GM19468 (cell line): ENCODE data around the gene TMPRSS11A.
A peak's percentile ranks its signal among the peaks of the same experiment; 100 is the strongest.

Experiments used
- ATAC-seq: cut with Tn5 transposase; IDR thresholded peaks from one replicate; pipeline ENCODE4 v1.9.1; 2021; ENCODE audit warnings: mild to moderate bottlenecking, moderate library complexity, moderate number of reproducible peaks; ENCODE audit not compliant: unreplicated experiment; ENCODE audit errors: extremely low read depth

Gene TMPRSS11A

DNA sequence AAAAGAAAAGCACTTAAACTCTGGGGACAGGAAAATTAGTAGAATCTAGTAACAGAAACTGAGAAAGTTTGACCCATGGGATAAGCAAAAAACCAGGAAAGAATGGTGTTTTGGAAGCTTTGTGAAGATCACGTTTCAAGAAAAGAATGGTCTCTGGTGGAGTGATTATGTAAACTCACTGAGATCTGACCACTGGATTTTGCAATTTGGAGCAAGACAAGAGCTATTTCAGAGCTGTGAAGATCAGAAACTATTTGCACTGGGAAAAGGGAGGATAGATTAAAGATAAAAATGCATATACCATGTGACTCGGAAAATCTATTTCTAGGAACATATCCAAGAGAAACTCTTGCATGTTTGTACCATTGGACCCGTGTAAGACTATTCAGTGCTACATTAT lies 83.8 kb downstream of the TMPRSS11A start:
- no peak for ATAC-seq

DNA sequence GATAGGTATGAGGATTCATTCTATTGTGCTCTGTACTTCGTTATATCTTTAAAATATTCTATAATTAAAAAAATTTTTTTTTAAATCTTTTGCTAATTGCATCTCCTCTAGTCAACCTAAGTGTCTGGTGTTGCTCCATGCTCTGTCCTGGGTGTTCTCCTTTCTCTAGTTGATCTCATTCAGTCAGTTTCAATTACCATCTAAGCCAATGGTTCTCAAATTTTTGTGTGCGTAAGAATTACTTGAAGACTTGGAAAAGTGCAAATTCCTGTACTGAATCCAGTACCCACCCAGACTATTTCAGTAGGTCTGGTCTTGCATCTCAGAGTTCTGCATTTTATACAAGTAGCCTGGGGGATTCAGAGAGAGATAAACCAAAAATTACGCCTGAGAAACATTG lies 86.2 kb downstream of the TMPRSS11A start:
- no peak for ATAC-seq

DNA sequence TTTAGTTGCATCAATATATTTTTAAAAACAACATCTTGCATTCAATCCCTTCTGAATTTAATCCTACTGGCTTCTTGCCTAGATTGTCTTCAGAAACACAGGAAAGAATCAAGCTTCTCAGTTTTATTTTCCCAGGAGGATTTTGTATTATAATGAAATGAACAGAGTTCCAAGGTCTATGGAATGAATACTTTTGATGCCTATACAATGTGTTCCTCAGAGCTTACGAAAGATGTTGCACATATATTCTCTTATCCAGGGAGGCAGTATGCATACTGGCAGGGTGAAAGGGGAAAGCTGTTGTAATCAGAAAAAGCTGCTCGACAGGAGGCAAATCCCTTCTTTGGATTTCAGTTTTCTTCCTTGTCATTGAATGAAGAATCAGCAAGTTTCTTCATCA lies 88.3 kb downstream of the TMPRSS11A start:
- ATAC-seq = no peak

DNA sequence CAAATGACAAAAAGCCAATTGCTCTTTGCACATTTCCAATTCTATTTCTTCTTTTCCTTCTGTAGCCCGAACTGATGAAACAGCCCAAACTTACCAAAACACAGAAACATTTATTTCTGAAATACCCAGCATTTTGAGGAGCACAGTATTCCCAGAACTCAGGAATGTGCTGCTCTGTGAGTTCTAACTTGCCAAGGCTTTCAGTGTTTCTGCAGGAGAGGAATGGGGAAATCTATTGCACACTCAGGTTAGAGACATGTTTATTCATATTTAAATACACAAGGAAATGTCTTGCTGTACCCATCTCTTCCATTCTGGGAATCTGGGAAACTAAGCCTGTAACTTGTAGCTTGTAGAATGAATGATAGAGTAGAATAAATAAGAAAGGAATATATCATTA lies 90.2 kb downstream of the TMPRSS11A start:
- no peak for ATAC-seq

DNA sequence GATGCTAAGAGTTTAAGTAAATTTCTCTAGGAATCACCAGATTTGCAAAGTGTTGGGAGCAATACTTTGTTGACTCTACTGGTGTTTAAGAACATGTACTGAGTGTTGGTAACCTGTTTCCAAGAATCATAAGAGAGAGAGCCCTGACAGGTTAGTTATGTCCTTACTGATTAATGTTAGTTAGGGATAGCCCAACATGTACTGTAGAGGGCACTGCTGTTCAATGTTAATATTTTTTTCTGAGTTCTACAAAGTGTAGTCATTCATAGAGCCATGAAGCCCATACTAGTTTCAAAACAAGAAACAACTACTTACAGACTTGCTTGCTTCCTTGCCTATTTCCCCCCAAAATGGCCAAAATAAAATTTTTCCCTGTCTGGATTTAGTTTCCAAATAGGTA lies 91.4 kb downstream of the TMPRSS11A start:
- ATAC-seq = peak; percentile 61

DNA sequence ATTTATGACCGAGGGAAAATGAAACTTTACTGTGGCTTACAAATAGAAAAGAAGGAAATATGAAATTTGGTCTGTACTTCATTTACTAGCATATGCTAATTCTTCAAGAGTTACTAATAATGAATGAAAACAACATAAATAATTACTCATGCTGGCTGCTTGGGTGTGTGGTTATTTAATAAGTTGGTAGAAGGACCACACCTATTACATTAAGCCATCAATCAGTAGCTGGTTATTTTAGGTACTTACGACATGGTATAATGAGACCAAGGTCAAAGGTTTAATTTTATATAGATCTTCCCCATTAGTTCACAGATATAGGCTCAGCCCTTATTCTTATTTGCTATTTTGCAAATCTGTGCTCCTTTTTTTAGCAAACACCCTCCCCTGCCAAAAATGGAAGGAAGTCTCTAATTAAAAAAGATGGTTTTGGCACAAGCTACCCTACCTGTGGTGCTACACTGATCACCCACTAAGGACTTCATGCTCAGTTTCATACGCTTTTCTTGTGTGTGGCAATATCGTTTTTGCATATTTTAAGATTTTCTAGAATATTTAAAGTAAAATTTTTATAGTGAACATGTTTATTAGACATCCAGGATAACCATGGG lies 93.6 kb downstream of the TMPRSS11A start:
- ATAC-seq = no peak

DNA sequence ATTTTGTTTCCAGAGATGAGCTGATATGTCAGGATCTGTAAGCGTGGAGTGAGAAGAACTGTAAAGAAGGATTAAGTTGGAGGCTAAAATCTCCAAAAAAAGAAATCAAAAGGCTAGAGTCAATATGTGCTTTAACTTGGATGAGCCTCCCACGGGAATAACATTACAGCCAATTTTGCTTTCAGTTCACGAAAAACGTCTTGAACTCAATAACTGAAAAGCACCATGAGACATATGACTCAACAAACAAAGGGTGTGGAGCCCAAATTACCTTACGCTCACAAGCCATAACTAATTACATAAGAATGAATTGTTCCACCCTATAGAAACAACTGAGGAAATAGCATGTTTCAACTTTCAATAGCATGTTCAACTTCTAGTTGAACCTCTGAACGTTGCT lies 101.8 kb downstream of the TMPRSS11A start:
- ATAC-seq = no peak
